ENCODE measurements around the gene KLK2.

Gene KLK2

GRCh38 chr19:50873056-50873455, at the start of gene KLK2:
KLK2 (plus strand) TSS chr19:50873439; CDS start chr19:50873474, 35 bp downstream.
- DNase-seq = no peak

GRCh38 chr19:50826492-50827240, 46.6 kb upstream of the KLK2 start:
- no peak for DNase-seq

GRCh38 chr19:50827476-50827875, 45.8 kb upstream of the KLK2 start:
- no peak for DNase-seq

DNA sequence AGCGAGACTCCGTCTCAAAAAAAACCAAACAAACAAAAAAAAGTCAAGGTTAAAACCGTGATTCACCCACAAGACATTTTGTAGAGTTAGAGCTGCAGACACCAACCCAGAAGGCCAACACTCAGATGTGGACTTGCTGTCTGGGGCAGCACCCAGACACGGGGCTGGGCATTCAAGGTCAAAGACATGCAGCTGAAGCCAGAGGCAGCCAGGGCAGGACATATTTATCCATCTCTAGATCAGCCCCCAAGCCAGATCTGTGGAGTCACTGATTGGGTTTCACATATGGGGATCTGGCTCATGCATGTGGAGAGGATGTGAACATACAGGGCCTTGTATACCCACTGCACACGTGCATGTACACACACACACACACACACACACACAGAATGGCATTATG, 43.4 kb upstream of the KLK2 start:
- no peak for DNase-seq

DNA sequence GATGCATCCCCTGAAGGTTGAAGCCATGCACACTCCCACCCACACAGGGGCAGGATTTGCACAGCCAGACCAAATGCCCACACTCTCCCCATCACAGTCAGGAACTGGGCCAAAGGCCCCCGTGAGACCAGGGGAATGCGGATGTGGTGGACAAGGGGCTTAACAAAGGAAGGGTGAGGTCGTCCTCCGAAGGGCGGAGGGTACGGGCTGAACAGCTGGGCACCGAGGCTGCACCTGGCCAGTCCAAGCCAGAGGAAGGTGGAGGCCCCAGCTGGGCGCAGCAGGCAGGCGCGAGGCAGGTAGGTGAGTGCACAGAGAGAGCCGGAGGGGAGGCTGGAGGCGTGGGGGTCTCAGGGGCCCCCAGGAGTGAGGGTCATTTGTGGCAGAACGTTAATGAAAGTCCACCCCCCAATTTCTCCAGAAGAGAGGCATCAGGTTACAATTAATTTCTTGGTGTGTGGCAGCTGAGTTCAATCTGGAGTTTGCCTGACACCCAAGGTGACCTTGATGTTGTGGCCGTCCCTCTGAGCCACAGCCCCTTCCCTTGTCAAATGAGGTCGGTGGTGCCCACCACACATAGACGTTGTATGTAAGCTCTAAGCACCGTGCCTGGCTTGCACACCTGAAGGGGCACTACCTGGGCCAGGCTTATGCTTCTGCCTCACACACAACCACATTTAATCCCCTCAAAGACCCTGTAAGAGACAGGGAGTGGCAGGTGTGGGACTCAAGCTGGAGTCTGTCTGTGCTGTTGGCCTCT, 42.8 kb upstream of the KLK2 start:
- DNase-seq = no peak

- DNase-seq = no peak
These were observed 42.2 kb upstream of the KLK2 start for GRCh38 chr19:50831026-50831396.

- DNase-seq = no peak
These were observed 40.6 kb upstream of the KLK2 start for GRCh38 chr19:50832666-50833065.

GRCh38 chr19:50833117-50833801, 40.0 kb upstream of the KLK2 start, which contains the start of gene KLK15:
KLK15 (minus strand) TSS chr19:50833574; CDS start chr19:50831492, 2,082 bp downstream.
- DNase-seq = no peak

- no peak for DNase-seq
These were observed 39.5 kb upstream of the KLK2 start for GRCh38 chr19:50833802-50834167.

GRCh38 chr19:50835103-50835784, 38.0 kb upstream of the KLK2 start:
- no peak for DNase-seq

GRCh38 chr19:50835785-50836542, 37.3 kb upstream of the KLK2 start:
- DNase-seq = peak; percentile 85

DNA sequence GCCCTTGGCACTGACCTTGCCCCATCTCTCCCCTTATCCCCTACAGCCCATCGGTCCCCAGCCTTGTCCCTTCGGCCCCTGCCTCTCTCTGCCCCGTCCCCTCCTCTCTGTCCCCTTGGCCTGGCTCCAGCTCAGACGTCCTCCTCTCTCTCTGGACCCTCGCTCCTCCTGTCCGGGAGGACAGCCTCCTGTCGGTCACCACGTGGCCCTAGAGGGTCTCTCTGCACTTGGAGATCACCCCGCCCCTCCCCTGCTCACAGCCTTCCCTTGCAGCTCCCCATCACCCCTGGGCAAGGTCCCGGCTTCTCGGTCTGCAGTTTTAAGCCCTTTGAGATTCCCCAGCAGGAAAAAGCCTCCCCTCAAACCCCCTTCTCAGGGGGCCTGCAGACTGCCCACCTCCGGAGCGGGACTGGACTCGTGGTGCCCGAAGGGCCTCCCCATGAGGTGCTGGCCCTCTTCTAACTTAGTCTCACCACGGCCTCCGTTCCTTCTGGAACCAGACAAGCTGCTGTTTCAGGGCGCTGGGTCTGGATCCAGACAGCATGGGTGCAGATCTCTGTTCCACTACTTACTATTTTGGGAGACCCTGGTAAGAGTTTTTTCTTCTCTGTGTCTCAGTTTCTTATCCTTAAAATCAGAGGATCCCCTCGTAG, 36.6 kb upstream of the KLK2 start:
- no peak for DNase-seq

DNA sequence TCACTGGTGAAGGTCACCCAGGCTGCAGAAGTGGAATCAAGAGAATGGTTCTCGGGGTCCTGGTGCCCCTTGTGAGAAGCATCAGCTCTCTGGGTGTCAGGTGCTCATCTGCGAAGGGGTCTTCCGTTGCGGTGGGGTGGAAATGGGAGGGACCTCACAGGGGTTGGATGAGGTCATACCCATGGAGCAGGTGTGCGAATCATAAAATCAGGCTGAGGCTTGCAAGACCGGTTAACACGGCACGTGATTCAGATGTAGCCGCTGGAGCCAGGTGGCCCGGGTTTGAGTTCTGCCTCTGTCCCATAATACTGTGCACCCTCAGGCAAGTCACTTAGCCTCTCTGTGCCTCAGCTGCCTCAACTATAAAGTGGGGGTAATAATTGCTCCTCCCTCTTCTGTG, 35.9 kb upstream of the KLK2 start:
- no peak for DNase-seq

- DNase-seq = no peak
These were observed 35.0 kb upstream of the KLK2 start for GRCh38 chr19:50838239-50838638.

- no peak for DNase-seq
These were observed 33.3 kb upstream of the KLK2 start for GRCh38 chr19:50839712-50840655.

GRCh38 chr19:50842130-50842529, 31.1 kb upstream of the KLK2 start:
- DNase-seq = no peak

DNA sequence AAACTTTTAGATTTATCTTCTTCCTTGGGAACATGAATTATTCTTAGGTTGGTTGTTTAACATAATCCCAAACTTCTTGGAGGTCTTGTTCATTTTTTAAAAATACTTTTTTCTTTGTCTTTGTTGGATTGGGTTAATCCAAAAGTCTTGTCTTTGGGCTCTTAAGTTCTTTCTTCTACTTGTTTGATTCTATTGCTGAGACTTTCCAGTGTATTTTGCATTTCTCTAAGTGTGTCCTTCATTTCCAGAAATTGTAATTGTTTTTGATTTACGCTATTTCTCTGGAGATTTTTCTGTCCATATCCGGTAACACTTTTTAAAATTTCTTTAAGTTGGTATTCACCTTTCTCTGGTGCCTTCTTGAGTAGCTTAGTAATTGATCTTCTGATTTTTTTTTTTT, 30.0 kb upstream of the KLK2 start:
- DNase-seq = no peak

DNA sequence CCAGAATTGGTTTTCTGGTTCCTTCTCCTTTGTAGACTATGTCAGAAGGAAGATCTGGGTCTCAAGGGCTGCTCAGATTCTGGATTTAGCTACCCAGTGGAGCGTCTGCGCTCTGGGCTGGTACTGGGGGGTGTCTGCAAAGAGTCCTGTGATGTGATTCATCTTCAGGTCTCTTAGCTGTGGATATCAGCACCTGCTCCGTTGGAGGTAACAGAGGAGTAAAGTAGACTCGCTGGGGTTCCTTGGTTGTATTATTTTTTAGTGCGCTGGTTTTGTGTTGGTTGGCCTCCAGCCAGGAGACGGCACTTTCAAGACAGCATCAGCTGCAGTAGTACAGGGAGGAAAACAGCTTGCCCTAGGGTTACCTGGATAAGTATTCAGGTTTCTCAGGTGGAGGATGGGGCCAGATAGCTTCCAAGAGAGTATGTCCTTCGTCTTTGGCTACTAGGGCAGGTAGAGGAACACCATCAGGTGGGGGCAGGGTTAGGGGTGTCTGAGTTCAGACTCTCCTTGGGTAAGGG, 29.5 kb upstream of the KLK2 start:
- DNase-seq = no peak

- no peak for DNase-seq
These were observed 28.8 kb upstream of the KLK2 start for GRCh38 chr19:50844296-50844935.

DNA sequence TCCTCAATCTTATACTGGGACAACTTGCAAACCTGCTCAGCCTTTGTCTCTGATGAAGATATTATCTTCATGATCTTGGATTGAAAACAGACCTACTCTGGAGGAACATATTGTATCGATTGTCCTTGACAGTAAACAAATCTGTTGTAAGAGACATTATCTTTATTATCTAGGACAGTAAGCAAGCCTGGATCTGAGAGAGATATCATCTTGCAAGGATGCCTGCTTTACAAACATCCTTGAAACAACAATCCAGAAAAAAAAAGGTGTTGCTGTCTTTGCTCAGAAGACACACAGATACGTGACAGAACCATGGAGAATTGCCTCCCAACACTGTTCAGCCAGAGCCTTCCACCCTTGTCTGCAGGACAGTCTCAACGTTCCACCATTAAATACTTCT, 22.5 kb upstream of the KLK2 start:
- no peak for DNase-seq
